ENCODE measurements around the gene MEGF8.

The MEGF8 gene

GRCh38 chr19:42409477-42409876, 84.0 kb downstream of the MEGF8 start:
- no peak overlapping the region for H3K4me3 ChIP-seq (ENCODE audit: control insufficient read depth, low read depth, low read length)
- no peak for TF ChIP-seq CTCF (IDR thresholded peaks at IDR 0.05; ENCODE audit: control insufficient read depth, insufficient read depth, low read depth, low read length, missing control alignments)
- DNase-seq (ENCODE audit: low read depth), result no peak

GRCh38 chr19:42410371-42410770, 84.9 kb downstream of the MEGF8 start:
- no peak for DNase-seq (ENCODE audit: low read depth)
- no peak overlapping the region for H3K4me3 ChIP-seq (ENCODE audit: control insufficient read depth, low read depth, low read length)
- no peak for TF ChIP-seq CTCF (IDR thresholded peaks at IDR 0.05; ENCODE audit: control insufficient read depth, insufficient read depth, low read depth, low read length, missing control alignments)

GRCh38 chr19:42411581-42412178, 86.2 kb downstream of the MEGF8 start:
- TF ChIP-seq CTCF (IDR thresholded peaks at IDR 0.05; ENCODE audit: control insufficient read depth, insufficient read depth, low read depth, low read length, missing control alignments), result no peak

GRCh38 chr19:42412227-42412626, 86.8 kb downstream of the MEGF8 start:
- DNase-seq (ENCODE audit: low read depth), result no peak
- no peak for TF ChIP-seq CTCF (IDR thresholded peaks at IDR 0.05; ENCODE audit: control insufficient read depth, insufficient read depth, low read depth, low read length, missing control alignments)
- H3K4me3 ChIP-seq (ENCODE audit: control insufficient read depth, low read depth, low read length), result no peak overlapping the region

More at GRCh38 chr19:42411581-42412178, 86.2 kb downstream of the MEGF8 start:
- DNase-seq (ENCODE audit: low read depth), result no peak
- H3K4me3 ChIP-seq (ENCODE audit: control insufficient read depth, low read depth, low read length), result no peak overlapping the region

- TF ChIP-seq CTCF (IDR thresholded peaks at IDR 0.05; ENCODE audit: control insufficient read depth, insufficient read depth, low read depth, low read length, missing control alignments), result no peak
- no peak for DNase-seq (ENCODE audit: low read depth)
- no peak overlapping the region for H3K4me3 ChIP-seq (ENCODE audit: control insufficient read depth, low read depth, low read length)
Observed at GRCh38 chr19:42412661-42413076, 87.2 kb downstream of the MEGF8 start.

GRCh38 chr19:42419309-42419708, 93.9 kb downstream of the MEGF8 start:
- DNase-seq (ENCODE audit: low read depth), result no peak
- no peak for TF ChIP-seq CTCF (IDR thresholded peaks at IDR 0.05; ENCODE audit: control insufficient read depth, insufficient read depth, low read depth, low read length, missing control alignments)
- H3K4me3 ChIP-seq (ENCODE audit: control insufficient read depth, low read depth, low read length), result no peak overlapping the region
